D341Med (cell line): ENCODE results near the gene NSUN7.
"Not testable (repeated sequence)": the region's sequence is repeated elsewhere in the genome, so short reads cannot be mapped to it uniquely, and the experiment has no call there.

ENCODE experiments used
- DNase-seq: peaks from one replicate; pipeline ENCODE4 v3.0.0; 2012; ENCODE audit warnings: low spot score

The NSUN7 gene

DNA sequence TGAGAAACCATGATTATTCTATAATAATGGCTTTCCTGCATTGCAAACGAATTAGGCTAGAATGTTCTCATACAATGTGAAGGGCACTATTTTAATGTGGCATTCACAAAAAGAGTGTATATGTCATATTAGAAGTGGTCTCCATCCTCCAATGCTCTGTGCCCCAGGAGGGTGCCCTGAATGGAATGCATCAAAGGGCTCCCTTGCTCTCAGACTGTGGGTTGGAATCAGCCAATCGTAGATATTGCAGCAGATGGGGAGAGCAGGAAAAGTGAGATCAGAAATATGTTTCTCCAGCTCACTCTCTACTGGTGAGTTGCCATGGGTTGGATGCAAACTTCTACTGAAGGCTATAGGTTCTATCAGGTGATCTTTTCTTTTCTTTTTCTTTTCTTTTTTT is 11.9 kb upstream of the NSUN7 start:
- DNase-seq: no peak

DNA sequence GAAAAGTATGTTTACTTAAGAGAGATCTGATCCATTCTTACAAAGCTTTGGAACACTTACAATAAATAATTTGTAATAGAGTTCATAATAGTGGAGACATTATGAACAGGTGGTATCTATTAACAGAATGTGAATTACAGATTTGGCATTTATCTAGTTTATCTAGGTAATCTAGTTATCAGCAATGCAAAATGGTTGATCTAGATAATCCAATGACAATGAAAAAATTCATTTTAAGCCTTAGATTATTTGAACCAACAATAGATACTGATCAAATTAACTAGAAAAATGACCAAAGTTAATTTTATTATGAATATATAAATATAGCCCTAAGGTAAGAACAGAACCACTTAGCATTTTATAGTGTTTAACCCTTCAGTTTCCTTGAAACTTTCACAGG is 10.4 kb upstream of the NSUN7 start:
- DNase-seq: no peak

DNA sequence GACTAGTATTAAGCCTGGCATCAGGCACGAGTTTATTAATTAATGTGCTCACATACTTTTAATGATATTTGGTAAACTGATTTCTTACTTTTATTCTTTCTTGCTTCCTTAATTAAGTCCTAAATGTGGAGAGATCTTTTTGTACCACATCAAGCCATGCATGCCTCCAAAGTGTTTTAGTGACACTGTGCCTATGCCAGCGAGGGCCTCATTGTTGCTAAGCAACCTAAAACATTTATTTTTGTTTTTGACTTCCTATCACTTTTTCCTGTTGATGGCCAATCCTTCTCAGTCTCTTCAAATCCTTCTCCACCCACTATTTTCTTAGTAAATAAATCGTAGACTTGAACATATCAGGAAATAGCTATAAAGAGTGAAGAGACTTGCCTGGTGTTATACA is 5.5 kb upstream of the NSUN7 start:
- no peak for DNase-seq

GRCh38 chr4:40745285-40745984 is 4.3 kb upstream of the NSUN7 start:
- DNase-seq: no peak

DNA sequence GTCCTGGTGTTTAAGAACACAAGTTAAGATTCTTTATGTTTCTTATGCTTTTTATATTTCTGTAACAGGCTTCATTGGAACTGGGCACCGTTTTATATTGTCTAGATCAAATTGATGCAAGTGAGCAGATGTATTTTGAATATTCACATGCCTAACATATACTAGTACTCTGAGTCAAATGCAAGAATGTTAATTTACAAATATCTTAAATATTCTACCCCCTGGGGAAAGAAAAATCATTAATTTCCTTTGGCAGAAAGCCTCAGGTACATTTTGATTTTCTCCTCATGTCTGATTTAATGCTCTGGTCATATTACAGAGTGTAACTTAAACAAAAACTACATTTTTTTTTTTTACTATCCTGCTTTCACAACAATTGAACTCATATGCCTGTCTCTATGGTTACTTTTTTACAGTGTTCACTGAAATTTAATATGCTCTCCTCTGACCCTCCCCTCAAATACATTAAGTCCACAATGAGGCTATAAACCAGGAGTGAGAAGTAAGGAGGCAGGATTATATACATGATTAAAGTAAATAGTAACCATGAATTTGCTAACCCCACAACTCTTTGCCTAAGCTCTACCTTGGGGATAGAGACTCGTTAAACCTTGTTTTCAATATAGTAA is 2.4 kb upstream of the NSUN7 start:
- DNase-seq: no peak

DNA sequence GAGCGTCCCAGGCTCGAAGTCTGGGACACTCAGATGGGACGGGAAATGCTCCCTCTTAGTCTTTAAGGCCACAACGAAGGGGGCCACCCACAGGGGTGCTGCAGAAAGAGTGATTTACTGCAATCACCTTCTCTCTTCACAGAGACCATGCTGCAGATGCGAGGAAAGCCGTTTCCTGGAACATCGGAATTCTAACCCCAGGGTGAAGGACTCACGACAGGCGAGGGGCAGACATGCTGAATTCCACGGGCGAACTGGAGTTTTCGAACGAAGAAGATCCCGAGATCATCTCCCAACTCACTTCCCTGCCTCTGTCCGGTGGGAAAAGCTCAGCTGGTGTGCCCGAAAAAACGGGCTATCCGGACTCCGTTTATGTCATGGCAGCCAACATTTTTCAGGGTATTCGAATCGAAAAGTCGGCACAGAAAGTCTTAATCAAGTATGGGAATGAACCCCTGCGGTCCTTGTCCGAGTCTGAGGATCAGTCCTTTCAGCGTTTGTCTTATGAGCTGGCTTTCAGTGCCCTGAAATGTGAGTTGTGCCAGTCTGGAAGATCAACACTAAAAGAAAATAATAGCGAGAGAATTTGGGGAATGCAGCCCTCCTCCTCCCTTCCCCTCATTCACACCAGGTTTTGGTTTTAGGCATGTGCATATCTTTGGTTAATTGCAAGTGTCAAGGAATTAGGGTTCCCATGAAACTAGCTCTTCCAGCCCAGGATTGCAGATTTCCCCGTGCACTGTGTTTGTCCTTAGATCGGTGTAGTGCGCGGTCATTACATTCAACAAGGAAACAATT is 905 bp downstream of the NSUN7 start:
- no peak for DNase-seq

GRCh38 chr4:40755616-40756015 is 5.9 kb downstream of the NSUN7 start:
- no peak for DNase-seq

DNA sequence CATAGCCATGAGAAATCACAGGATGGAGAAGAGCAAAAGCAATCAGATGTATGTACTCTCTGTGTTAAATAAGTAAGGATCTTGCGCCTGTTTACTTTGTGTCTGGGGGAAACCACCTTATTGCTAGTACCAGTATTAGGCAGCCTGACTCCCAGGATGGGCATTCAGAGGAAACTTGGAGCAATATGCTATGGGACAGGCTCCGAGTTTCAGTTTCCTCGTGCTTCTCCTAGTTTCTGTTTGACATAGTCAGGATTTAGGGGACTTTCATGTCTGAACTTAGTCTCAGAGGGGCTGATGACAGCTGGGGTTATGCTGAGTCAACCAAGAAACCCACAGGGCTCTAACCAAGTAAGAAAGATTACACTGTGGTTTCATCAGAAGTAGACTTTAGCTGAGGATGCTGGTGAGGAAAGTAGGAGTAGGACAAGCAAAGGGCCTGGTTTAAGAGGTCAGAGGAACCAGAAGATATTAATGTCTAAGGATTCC is 13.5 kb downstream of the NSUN7 start:
- no peak for DNase-seq

GRCh38 chr4:40769266-40769665 is 19.5 kb downstream of the NSUN7 start:
- DNase-seq: no peak

DNA sequence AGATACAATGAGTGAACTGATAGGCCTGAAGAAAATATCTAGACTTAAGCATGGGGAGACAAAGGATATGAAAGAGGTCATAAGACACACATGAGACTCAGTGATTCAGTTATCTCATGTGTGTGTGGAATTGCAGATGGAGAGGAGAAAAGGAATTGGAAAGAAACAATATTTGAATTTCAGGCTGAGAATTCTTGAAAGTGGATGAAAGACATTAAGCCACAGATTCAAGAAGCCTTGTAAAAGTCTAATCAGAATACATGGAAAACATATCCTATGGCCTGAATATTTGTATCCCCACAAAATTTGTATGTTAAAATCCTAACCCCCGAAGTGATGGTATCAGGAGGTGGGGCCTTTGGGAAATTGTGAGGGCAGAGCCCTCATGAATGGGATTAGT is 28.3 kb downstream of the NSUN7 start:
- no peak for DNase-seq

GRCh38 chr4:40782876-40783275 is 33.1 kb downstream of the NSUN7 start:
- no peak for DNase-seq

DNA sequence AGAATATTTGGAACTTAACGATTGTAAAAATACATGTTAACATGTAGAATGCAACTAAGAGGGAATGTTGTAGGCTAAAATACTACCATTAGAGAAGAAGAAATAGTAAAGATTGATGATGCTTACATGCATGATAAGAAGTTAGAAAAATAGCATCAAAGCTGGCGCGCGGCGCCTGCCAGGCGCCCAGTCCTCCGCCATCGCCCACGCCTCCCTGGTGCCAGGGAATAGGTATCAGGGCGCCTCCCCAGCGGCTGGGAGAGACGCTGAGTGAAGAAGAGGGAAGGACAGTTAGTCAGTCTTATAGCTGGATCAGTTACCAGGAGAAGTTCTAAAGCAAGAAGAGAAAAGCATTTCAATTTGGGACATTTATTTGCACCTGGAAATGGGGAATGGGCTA is 36.0 kb downstream of the NSUN7 start:
- DNase-seq: no peak

GRCh38 chr4:40788331-40788730 is 38.6 kb downstream of the NSUN7 start:
- no peak for DNase-seq

GRCh38 chr4:40789031-40789430 is 39.3 kb downstream of the NSUN7 start:
- DNase-seq: no peak

DNA sequence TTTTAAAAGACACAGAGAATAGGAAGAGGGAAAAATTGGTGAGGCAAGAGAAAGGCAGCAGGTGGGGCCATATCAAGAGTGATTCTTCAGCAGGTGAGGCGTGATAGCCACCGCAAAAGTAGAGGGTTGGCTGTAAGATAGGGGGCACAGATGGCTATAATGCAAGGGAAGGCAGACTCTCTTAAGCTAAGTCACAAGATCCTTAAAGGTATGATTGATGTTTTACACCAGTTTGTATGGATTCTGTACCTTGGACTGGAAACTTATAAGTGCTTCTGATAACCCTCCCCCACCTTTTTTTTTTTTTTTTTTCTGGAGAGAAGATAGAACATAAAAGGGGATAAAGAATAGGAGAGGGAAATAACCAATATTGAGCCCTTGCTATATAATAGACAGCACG is 40.0 kb downstream of the NSUN7 start:
- no peak for DNase-seq

DNA sequence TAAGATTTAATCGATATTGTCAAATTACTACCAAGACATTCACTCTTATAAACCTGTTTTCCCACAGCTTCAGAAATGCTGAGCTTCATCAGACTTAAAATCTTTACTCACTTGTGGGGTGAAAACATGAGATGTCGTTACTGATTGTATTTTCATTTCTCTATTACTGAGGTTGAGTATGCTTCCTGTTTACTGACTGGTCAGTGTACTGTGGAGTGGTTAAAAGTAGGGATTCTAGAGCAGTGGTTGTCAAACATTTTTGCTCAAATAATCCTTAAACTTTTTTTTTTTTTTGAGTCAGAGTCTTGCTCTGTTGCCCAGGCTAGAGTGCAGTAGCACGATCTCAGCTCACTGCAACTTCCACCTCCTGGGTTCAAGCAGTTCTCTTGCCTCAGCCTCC is 50.3 kb downstream of the NSUN7 start:
- DNase-seq: no peak

GRCh38 chr4:40804598-40804997 is 54.8 kb downstream of the NSUN7 start:
- DNase-seq: no peak

GRCh38 chr4:40808926-40809457 is 59.2 kb downstream of the NSUN7 start:
- no peak for DNase-seq

DNA sequence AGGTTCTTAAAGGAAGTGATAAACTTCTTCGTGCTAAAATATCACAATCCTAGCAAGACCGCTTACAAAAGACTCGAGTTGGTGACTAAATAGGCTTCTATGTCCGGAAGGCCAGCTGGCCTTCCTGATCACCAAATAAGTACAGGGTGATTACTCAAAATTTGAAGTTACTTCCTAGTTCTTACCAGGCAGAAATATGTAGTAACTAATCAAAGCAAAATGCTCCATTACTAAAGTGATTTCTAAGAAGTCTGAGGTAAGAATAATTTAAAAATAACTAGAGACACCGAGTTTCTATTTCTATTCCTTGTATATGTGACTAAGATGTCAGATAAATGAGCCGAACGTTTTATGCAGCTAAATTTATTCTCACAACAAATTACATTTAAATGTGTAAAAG is 62.2 kb downstream of the NSUN7 start:
- DNase-seq: no peak

- no peak for DNase-seq
These were observed 62.6 kb downstream of the NSUN7 start for GRCh38 chr4:40812386-40812785.

GRCh38 chr4:40812856-40813255 is 63.1 kb downstream of the NSUN7 start:
- no peak for DNase-seq

DNA sequence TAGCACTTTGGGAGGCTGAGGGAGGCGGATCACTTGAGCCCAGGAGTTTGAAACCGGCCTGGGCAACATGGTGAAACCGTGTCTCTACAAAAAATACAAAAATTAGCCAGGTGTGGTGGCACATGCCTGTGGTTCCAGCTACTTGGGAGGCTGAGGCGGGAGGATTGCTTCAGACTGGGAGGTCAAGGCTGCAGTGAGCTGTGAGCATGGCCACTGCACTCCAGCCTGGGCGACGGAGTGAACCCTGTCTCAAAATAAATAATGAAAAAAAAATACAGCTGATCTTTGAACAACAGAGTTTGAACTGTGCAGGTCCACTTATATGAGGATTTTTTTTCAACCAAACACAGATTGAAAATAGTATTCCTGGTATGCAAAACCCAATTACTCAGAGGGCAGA is 67.4 kb downstream of the NSUN7 start:
- not testable (repeated sequence) for DNase-seq

- DNase-seq: no peak
These were observed 70.3 kb downstream of the NSUN7 start for GRCh38 chr4:40820101-40820500.
